HG03175 (cell line): Measurements from ENCODE around the gene FAM174C.
"Not testable (repeated sequence)": the region's sequence is repeated elsewhere in the genome, so short reads cannot be mapped to it uniquely, and the experiment has no call there.

Source experiments
- ATAC-seq: cut with Tn5 transposase; IDR thresholded peaks from one replicate; pipeline ENCODE4 v1.9.1; 2021; ENCODE audit warnings: mild to moderate bottlenecking, moderate library complexity; ENCODE audit not compliant: unreplicated experiment

Gene FAM174C

DNA sequence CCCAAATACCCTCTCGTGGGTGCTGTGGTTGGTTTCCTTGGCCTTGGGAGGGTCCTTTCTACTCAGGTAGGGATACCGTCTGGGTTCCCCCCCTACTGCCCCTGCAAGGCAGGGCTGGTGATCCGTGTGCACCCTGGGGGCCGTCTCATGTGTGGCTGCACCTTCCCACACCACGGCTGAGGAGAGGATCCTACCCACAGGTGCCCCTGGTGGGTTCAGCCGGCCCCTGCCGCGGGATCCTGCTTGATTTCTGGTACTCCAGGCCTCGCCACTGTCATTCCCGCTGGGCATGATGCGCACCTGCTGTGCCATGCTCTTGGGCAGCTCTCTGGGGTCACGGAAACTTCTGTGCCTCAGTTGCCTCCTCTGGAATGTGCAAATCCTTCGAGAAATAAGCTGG is 41.1 kb downstream of the FAM174C start:
- ATAC-seq: no peak

DNA sequence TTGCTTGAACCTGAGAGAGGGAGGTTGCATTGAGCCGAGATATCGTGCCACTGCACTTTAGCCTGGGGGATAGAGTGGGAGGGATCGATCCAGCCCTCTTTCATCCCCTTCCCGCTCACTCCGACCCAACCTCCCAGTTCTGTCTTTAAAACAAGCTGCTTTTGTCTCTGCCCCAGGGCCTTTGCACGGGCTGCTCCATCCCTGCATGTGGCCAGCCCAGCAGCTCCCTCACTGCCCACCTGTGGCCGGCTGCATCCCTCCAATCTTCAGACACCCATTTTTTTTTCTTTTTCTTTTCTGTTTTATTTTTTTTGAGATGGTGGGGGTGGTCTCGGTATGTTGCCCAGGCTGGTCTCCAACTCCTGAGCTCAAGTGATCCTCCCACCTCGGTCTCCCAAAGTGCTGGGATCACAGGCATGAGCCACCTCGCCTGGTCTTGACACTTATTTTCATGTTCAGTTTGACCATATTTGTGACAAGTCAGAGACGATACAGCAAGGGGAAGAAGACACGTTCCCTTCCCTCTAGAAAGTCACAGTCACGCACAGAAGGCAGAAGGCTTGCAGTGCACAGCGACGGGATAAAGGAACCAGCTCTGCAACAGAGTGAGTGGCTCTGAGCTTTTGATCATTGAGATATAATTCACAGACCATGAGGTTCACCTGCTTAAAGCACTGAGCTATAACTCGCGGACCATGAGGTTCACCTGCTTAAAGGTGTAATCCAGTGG is 42.1 kb downstream of the FAM174C start:
- no peak for ATAC-seq

DNA sequence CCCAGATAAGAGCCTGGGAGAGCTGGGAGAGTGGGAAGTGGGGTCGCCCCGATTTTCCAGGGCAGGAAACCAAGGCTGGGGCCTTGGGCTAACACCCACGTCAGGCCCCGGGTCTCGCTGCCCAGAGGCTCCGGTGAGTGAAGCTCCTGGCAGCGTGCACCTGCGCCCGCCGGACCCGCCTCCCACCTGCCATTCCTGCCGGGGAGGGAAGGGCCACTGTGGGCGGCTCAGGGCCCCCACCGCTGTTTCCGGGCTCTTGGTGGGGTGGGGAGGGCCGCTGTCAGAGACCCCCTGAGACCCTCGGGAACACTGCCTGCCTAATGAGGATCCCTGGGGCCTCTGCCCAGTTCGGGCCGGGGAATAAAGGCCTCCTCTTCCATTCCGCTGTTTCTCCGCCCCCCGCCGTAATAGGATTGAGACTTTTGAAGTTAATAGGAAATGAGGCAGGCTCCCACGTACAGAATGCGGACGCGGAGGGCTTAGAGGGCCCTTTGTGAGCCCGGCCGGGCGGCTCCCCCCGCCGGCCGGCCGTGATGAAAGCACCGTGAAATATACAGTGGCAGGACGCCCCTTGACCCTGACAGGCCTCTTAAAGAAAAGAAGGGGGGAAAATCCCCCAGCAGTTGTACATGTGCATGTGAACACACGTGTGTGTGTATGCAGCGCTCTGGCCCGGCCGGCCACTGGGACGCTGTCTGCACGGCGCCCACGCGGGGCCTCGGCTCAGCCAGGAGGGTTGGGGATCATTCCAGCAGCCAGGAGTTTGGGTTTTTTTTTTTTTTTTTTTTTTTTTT is 43.5 kb downstream of the FAM174C start:
- no peak for ATAC-seq

DNA sequence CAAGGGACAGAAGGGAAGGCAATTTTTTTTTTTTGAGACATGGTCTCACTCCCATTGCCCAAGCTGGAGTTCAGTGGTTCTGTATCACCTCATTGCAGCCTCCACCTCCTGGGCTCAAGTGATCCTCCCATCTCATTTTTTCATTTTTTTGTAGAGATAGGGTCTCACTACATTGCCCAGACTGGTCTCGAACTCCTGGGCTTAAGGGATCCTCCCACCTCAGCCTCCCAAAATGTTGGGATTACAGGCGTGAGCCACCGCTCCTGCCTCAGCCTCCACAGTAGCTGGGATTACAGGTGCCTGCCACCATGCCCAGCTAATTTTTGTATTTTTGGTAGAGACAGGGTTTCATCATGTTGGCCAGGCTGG is 44.9 kb downstream of the FAM174C start:
- ATAC-seq: not testable (repeated sequence)

DNA sequence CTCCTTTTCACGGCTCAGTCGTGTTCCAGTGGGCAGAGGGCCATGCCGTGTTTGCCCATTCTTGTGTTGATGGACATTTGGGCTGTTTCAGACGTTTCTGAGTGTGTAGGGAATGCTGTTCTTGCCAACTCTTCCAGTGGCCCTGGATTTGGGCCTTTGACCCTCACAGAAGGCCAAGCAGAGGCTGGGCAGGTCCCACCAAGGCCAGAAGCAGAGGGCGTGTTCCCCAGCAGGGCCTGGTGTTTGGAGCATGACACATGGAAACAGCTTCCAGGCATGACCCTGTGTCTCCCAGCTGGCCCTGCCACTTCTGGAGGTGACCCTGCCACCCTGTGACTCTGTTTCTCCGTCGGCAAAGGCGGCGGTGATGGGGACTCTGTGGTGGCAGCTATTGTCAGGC is 46.2 kb downstream of the FAM174C start:
- no peak for ATAC-seq

DNA sequence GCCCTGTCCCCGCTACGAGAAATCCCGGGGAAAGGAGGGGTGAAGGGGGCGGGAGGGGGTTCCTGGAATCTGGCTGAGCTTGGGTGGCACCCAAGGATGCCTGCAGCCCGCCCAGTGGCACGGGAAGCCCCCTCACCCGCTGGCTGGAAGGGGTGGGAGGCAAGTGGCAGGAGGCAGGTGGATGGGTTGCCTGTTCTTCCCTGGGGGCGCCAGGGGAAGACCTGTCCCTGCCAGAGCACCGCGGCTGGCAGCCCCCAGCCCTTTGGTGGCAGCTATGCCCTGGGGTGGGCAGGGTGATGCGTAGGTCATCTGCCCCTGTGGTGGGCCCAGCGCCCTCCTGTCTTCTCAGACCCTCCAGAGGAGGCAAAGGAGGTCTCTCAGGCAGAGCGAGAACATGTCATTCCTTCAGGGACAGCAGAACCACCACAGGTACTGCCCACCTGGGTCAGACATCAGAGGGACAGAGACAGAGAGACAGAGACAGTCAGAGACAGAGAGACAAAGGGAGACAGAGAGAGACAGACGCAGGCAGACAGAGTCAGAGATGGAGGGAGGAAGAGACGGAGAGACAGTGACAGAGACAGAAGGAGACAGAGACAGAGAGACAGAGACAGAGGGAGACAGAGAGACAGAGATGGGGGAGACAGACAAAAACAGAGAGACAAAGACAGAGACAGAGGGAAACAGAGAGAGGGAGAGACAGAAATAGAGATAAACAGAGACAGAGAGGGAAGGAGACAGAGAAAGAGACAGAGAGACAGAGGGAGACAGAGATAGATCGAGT is 47.1 kb downstream of the FAM174C start:
- ATAC-seq: no peak

DNA sequence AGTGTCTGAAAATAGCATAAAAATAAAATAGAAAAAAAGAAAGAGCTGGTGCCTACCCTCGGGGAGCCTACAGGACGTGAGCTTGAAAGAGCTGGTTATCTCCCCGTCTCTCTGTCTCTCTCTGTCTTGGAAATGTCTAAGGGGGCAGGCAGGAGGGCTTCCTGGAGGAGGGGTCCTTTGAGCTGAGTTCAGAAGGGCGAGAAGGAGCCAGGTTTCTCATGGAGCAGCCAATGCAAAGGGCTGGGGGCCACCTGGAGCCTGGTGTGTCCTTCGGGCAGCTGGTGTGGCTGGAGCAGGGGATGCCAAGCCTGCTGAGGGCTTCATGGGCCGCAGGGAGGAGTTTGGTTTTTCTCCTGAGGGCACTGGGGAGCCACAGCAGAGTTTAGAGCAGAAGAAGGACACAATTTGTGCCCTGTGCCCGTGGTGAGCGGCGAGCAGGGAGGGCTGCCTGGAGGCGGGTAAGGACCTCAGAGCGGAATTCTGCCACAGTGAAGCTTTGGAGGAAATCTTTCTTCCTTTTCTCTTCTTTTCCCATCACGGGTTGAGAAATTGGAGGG is 49.0 kb downstream of the FAM174C start:
- no peak for ATAC-seq

DNA sequence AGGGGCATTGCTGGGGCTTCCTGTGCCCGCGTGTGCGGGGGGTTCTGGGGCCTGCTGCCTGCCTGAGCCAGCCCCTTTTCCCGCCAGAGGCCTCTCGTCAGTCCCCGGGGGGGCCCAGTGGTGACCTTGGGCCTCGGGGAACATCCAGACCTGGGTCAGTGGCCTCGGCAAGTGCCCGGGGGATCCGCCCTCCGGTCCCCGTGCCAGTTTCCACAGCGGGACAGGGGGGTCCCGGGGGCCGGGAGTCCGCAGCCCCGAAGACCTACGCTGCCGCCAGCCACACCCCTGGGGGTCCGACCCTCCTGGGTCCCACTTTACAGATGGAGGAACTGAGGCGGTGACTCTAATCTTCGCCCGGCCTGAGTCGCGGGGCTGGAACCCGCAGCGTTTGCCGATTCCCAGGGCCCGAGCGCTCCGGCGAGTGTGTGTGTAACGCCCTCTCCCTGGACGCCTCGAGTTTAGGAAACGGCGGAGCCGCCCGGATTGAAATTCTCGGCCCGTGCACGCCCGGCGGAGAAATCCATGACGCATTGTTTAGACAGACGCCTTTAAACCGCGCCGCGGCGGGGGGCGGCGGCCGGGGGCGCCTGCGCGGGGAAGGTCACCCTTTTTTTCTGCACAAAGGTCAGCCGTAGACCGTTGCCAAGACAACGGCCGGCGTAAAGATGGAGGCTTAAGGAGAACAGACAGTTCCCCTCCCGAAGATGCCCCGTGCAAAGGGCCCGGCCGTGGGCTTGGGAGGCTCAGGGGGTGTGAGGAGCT is 49.7 kb downstream of the FAM174C start:
- no peak for ATAC-seq

DNA sequence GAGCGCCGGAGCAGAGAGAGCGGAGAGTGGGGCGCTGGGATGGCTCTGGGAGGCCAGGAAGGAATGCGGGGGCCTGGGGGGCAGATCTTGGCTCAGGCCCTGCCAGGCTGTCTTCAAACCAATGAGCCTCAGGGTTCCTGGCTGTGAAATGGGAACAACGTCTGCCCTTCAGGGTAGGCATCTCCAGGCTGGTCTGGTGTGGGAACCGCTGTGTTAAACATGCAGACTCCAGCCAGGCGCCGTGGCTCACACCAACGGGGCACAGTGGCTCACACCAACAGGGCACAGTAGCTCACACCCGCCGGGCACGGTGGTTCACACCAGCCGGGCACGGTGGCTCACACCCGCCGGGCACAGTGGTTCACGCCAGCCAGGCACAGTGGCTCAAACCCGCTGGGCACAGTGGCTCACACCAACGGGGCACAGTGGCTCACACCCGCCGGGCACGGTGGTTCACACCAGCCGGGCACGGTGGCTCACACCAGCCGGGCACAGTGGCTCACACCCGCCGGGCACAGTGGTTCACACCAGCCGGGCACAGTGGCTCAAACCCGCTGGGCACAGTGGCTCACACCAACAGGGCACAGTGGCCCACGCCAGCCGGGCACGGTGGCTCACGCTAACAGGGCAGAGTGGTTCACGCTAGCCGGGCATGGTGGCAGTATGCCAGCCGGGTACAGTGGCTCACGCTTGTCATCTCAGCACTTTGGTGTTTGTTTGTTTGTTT is 50.4 kb downstream of the FAM174C start:
- no peak for ATAC-seq

DNA sequence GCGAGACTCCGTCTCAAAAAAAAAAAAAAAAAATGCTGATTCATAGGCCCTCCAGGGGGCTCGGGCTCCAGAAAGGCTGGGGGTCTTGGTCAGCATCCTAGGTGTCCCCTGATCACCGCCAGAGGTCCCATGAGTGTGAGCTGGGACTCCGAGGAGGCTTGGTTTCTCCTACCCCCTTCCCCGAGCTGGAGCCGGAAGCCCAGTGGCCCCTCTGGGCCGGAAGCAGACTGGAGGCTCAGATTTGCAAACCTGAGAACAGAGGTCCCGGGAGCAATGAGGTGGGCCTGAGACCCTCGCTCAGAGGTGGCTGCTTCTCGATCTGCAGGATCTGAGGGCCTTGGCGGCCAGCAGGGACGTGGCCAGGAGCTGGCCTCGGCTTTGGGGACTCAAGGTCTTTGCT is 51.8 kb downstream of the FAM174C start:
- ATAC-seq: no peak
